HepG2 (cell line): ENCODE results near the gene VGF. TPM values are rescaled to one million over a fixed set of nuclear protein-coding genes. Genes with fewer than 3 reads are reported as not detected.

Source experiments
- ARNT2 ChIP-seq: sonication (generic); formaldehyde crosslinking; IDR thresholded peaks from 2 replicates; pipeline ENCODE4 v1.8.0; 2022; ENCODE audit warnings: mild to moderate bottlenecking, low read depth, missing genetic modification reagents, moderate library complexity
- ATF7 ChIP-seq, 2 experiments: fragments of 450-650 bp in 1 of 2; sonication (generic) in 1 of 2; formaldehyde crosslinking in 1 of 2; IDR thresholded peaks; 2 replicates each; pipeline versions ENCODE4 v1.4.0 to v1.6.1; 2016 to 2020; ENCODE audit warnings: antibody characterized with exemption in 1 of 2, mild to moderate bottlenecking in 1 of 2, missing genetic modification reagents in 1 of 2
- CHD2 ChIP-seq: IDR thresholded peaks from 2 replicates; pipeline ENCODE4 v1.6.1; 2011; ENCODE audit warnings: low read depth, low read length, improper control_type of control experiment
- EEA1 ChIP-seq: sonication (generic); formaldehyde crosslinking; IDR thresholded peaks from 2 replicates; pipeline ENCODE4 v1.5.1; 2020; ENCODE audit warnings: mild to moderate bottlenecking, missing genetic modification reagents, borderline replicate concordance
- FOXO1 ChIP-seq: sonication (generic); formaldehyde crosslinking; IDR thresholded peaks from 2 replicates; pipeline ENCODE4 v1.4.0; 2020; ENCODE audit warnings: missing genetic modification reagents
- MAFG ChIP-seq: sonication (generic); formaldehyde crosslinking; IDR thresholded peaks from 2 replicates; pipeline ENCODE4 v1.5.1; 2020; ENCODE audit warnings: mild to moderate bottlenecking, missing genetic modification reagents
- MAFK ChIP-seq, 2 experiments: IDR thresholded peaks in 1 of 2; conservative IDR thresholded peaks in 1 of 2; 2 replicates each; pipeline ENCODE4 v1.6.1; 2011; ENCODE audit warnings: improper control_type of control experiment in 2 of 2, low read length in 2 of 2
- MIER3 ChIP-seq: IDR thresholded peaks from 2 replicates; pipeline ENCODE4 v1.6.1; 2016; ENCODE audit warnings: missing compliant biosample characterization, borderline replicate concordance
- PAWR ChIP-seq: sonication (generic); formaldehyde crosslinking; IDR thresholded peaks from 2 replicates; pipeline ENCODE4 v1.4.0; 2020; ENCODE audit warnings: missing genetic modification reagents, mild to moderate bottlenecking, borderline replicate concordance
- RORA ChIP-seq: sonication (generic); formaldehyde crosslinking; IDR thresholded peaks from 2 replicates; pipeline ENCODE4 v1.5.0; 2020; ENCODE audit warnings: mild to moderate bottlenecking, missing genetic modification reagents, moderate library complexity
- SIN3B ChIP-seq: fragments of 150-350 bp; IDR thresholded peaks from 2 replicates; pipeline ENCODE4 v1.6.1; 2014; ENCODE audit warnings: low read length
- SKI ChIP-seq: fragments of 450-650 bp; IDR thresholded peaks from one replicate; pipeline ENCODE4 v1.6.1; 2018; ENCODE audit warnings: mild to moderate bottlenecking; ENCODE audit not compliant: partially characterized antibody
- SOX5 ChIP-seq: IDR thresholded peaks from 2 replicates; pipeline ENCODE4 v1.6.1; 2016; ENCODE audit warnings: borderline replicate concordance
- TOE1 ChIP-seq: sonication (generic); formaldehyde crosslinking; IDR thresholded peaks from 2 replicates; pipeline ENCODE4 v1.4.0; 2020; ENCODE audit warnings: mild to moderate bottlenecking, missing genetic modification reagents
- YEATS2 ChIP-seq: sonication (generic); formaldehyde crosslinking; IDR thresholded peaks from 2 replicates; pipeline ENCODE4 v1.4.0; 2020; ENCODE audit warnings: missing genetic modification reagents, borderline replicate concordance
- ZNF446 ChIP-seq: sonication (generic); formaldehyde crosslinking; IDR thresholded peaks from 2 replicates; pipeline ENCODE4 v1.5.0; 2020; ENCODE audit warnings: mild to moderate bottlenecking, missing genetic modification reagents
- ZNF564 ChIP-seq: sonication (generic); formaldehyde crosslinking; IDR thresholded peaks from 2 replicates; pipeline ENCODE4 v1.8.1; 2023; ENCODE audit warnings: mild to moderate bottlenecking, missing genetic modification reagents
- ZNF644 ChIP-seq: IDR thresholded peaks from 2 replicates; pipeline ENCODE4 v1.6.1; 2016; ENCODE audit warnings: low read depth
- ZNF670 ChIP-seq: sonication (generic); formaldehyde crosslinking; IDR thresholded peaks from 2 replicates; pipeline ENCODE4 v1.8.0; 2022; ENCODE audit warnings: mild to moderate bottlenecking, missing genetic modification reagents, borderline replicate concordance
- ZNF746 ChIP-seq: sonication (generic); formaldehyde crosslinking; IDR thresholded peaks from 2 replicates; pipeline ENCODE4 v1.8.0; 2022; ENCODE audit warnings: mild to moderate bottlenecking, missing genetic modification reagents
- ZNF776 ChIP-seq: sonication (generic); formaldehyde crosslinking; IDR thresholded peaks from 2 replicates; pipeline ENCODE4 v1.4.0; 2020; ENCODE audit warnings: mild to moderate bottlenecking, missing genetic modification reagents
- ZSCAN29 ChIP-seq: sonication (generic); formaldehyde crosslinking; conservative IDR thresholded peaks from 2 replicates; pipeline ENCODE4 v1.4.0; 2020; ENCODE audit warnings: mild to moderate bottlenecking, missing genetic modification reagents
- polyA plus RNA-seq, 8 experiments: library from polyadenylated mRNA; depleted of rRNA in 3 of 8; stranded (reverse) in 7 of 8; unstranded in 1 of 8; fragments of >200 nt; fragmentation: Illumina TruSeq in 4 of 8; extraction: Trizol in 4 of 8; gene quantifications; 2 replicates each; pipeline versions ENCODE4 v1.2.1 to v1.2.3, GENCODE V29; 2011 to 2016; ENCODE audit warnings: low read depth in 4 of 8, missing spikeins in 1 of 8, mixed read lengths in 1 of 8; ENCODE audit not compliant: insufficient read depth in 1 of 8
- total RNA-seq, 5 experiments: library from RNA; depleted of rRNA; stranded (reverse); fragments of >200 nt; fragmentation: Illumina TruSeq; extraction: Trizol; gene quantifications; 2 replicates each; pipeline ENCODE4 v1.2.3, GENCODE V29; 2016; ENCODE audit warnings: low read depth in 1 of 5
- TF ChIP-seq, protein P1 (sequence below): sonication (generic); formaldehyde crosslinking; IDR thresholded peaks from 2 replicates; pipeline ENCODE4 v1.8.1; 2022; ENCODE audit warnings: low read depth, mild to moderate bottlenecking, missing genetic modification reagents
- TF ChIP-seq, protein P2 (sequence below): sonication (generic); formaldehyde crosslinking; IDR thresholded peaks from 2 replicates; pipeline ENCODE4 v1.5.0; 2020; ENCODE audit warnings: mild to moderate bottlenecking, missing genetic modification reagents, borderline replicate concordance
- TF ChIP-seq, protein P3 (sequence below): sonication (generic); formaldehyde crosslinking; IDR thresholded peaks from 2 replicates; pipeline ENCODE4 v1.8.1; 2022; ENCODE audit warnings: mild to moderate bottlenecking, missing genetic modification reagents
- TF ChIP-seq, protein P4 (sequence below): sonication (generic); formaldehyde crosslinking; IDR thresholded peaks from 2 replicates; pipeline ENCODE4 v1.4.0; 2020; ENCODE audit warnings: mild to moderate bottlenecking, missing genetic modification reagents

Gene VGF
- total and polyA plus RNA-seq, 2 of the 13 experiments (the other 11 are each of a cell fraction or from before 2014, with no cell fraction given): 0.12 to 0.46 TPM

DNA sequence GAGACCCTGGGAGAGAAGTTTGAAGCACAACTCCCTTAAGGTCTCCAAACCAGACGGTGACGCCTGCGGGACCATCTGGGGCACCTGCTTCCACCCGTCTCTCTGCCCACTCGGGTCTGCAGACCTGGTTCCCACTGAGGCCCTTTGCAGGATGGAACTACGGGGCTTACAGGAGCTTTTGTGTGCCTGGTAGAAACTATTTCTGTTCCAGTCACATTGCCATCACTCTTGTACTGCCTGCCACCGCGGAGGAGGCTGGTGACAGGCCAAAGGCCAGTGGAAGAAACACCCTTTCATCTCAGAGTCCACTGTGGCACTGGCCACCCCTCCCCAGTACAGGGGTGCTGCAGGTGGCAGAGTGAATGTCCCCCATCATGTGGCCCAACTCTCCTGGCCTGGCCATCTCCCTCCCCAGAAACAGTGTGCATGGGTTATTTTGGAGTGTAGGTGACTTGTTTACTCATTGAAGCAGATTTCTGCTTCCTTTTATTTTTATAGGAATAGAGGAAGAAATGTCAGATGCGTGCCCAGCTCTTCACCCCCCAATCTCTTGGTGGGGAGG, 27.6 kb downstream of the VGF start (continued):
- TF ChIP-seq, protein P1, sequence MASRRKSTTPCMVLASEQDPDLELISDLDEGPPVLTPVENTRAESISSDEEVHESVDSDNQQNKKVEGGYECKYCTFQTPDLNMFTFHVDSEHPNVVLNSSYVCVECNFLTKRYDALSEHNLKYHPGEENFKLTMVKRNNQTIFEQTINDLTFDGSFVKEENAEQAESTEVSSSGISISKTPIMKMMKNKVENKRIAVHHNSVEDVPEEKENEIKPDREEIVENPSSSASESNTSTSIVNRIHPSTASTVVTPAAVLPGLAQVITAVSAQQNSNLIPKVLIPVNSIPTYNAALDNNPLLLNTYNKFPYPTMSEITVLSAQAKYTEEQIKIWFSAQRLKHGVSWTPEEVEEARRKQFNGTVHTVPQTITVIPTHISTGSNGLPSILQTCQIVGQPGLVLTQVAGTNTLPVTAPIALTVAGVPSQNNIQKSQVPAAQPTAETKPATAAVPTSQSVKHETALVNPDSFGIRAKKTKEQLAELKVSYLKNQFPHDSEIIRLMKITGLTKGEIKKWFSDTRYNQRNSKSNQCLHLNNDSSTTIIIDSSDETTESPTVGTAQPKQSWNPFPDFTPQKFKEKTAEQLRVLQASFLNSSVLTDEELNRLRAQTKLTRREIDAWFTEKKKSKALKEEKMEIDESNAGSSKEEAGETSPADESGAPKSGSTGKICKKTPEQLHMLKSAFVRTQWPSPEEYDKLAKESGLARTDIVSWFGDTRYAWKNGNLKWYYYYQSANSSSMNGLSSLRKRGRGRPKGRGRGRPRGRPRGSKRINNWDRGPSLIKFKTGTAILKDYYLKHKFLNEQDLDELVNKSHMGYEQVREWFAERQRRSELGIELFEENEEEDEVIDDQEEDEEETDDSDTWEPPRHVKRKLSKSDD (CRISPR knock-in tag): no peak
- TF ChIP-seq SIN3B (no peak), ZNF670 (0 out of 2 replicates have a peak, but pooled peaks have one; percentile 60), SOX5 (CRISPR knock-in tag) (no peak), YEATS2 (CRISPR knock-in tag) (no peak; the same call in 1 of the 2 replicates), ZNF446 (CRISPR knock-in tag) (0 out of 2 replicates have a peak, but pooled peaks have one; percentile 18), SKI (no peak), ZNF644 (no peak), ZNF746 (CRISPR knock-in tag) (no peak), ATF7 (IDR thresholded peaks at IDR 0.05) (no peak), ATF7 (CRISPR knock-in tag; IDR thresholded peaks at IDR 0.05) (no peak), ZNF776 (CRISPR knock-in tag) (no peak), ZSCAN29 (CRISPR knock-in tag) (peak; percentile 45; the same call in 1 of the 2 replicates), MAFK (conservative IDR thresholded peaks at IDR 0.05 in 1 of 2, IDR thresholded peaks at IDR 0.05 in 1 of 2; ENCODE audit: low read length in 2 of 2) (no peak), RORA (CRISPR knock-in tag) (no peak), MAFG (CRISPR knock-in tag) (no peak), ARNT2 (no peak), EEA1 (CRISPR knock-in tag) (no peak), ZNF564 (CRISPR knock-in tag) (no peak), FOXO1 (CRISPR knock-in tag) (no peak), TOE1 (no peak), MIER3 (no peak), PAWR (CRISPR knock-in tag) (no peak), CHD2 (no peak)
- TF ChIP-seq, protein P2, sequence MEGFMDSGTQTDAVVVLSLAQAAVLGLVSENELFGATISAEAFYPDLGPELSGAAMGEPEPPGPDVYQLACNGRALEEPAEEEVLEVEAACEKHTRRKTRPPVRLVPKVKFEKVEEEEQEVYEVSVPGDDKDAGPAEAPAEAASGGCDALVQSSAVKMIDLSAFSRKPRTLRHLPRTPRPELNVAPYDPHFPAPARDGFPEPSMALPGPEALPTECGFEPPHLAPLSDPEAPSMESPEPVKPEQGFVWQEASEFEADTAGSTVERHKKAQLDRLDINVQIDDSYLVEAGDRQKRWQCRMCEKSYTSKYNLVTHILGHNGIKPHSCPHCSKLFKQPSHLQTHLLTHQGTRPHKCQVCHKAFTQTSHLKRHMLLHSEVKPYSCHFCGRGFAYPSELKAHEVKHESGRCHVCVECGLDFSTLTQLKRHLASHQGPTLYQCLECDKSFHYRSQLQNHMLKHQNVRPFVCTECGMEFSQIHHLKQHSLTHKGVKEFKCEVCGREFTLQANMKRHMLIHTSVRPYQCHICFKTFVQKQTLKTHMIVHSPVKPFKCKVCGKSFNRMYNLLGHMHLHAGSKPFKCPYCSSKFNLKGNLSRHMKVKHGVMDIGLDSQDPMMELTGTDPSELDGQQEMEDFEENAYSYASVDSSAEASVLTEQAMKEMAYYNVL (CRISPR knock-in tag): no peak
- TF ChIP-seq, protein P3, sequence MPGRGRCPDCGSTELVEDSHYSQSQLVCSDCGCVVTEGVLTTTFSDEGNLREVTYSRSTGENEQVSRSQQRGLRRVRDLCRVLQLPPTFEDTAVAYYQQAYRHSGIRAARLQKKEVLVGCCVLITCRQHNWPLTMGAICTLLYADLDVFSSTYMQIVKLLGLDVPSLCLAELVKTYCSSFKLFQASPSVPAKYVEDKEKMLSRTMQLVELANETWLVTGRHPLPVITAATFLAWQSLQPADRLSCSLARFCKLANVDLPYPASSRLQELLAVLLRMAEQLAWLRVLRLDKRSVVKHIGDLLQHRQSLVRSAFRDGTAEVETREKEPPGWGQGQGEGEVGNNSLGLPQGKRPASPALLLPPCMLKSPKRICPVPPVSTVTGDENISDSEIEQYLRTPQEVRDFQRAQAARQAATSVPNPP (CRISPR knock-in tag): no peak
- TF ChIP-seq, protein P4, sequence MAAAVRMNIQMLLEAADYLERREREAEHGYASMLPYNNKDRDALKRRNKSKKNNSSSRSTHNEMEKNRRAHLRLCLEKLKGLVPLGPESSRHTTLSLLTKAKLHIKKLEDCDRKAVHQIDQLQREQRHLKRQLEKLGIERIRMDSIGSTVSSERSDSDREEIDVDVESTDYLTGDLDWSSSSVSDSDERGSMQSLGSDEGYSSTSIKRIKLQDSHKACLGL (CRISPR knock-in tag): no peak
